ENCODE measurements around the gene ADARB1.

The ADARB1 gene

DNA sequence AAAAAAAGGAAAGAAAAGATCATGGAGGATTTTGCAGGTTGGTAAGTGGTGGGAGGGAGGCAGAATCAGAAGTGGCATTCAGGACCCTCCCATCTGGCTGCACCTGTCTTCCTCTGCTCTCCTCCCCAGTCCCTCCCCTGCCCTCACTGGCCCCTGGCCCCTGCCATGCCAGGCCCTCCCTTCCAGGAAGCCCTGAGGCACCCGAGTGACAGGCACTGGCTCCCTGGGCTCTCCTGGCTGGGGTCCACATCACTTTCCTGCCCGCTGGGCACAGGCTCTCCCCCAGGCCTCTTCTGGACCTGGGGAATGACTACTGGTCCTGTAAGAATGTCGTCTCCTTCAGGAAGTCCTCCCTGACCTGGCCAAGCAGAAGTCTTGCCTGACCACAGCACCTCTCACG lies 15.3 kb upstream of the ADARB1 start:
- Histone ChIP-seq H3K9me3 (ENCODE audit: control insufficient read depth, insufficient read depth, low read depth, low read length) (no peaks in the 10 kb centered on the region), H3K36me3 (ENCODE audit: control insufficient read depth in 2 of 2, insufficient read depth in 1 of 2, low read length in 2 of 2) (no peaks in the 10 kb centered on the region), H3K4me1 (ENCODE audit: control insufficient read depth, insufficient read depth, low read length) (no peaks in the 10 kb centered on the region), H3K27ac (ENCODE audit: extremely low read depth, low read depth, low read length) (no peak overlapping the region), H3K4me3 (ENCODE audit: low read depth, low read length) (no peak overlapping the region)
- POLR2A ChIA-PET = interaction anchor here (0.9 kb wide), 1 partner anchor 15 kb away, joined by 9 read pairs; no protein-coding TSS in a partner anchor
- CTCF ChIA-PET = no interaction called here
- TF ChIP-seq GLI2 (tag by site-specific recombination; IDR thresholded peaks at IDR 0.05; ENCODE audit: borderline replicate concordance, low read depth) (no peak), ZNF19 (tag by site-specific recombination; IDR thresholded peaks at IDR 0.05; ENCODE audit: low read depth) (no peak)

DNA sequence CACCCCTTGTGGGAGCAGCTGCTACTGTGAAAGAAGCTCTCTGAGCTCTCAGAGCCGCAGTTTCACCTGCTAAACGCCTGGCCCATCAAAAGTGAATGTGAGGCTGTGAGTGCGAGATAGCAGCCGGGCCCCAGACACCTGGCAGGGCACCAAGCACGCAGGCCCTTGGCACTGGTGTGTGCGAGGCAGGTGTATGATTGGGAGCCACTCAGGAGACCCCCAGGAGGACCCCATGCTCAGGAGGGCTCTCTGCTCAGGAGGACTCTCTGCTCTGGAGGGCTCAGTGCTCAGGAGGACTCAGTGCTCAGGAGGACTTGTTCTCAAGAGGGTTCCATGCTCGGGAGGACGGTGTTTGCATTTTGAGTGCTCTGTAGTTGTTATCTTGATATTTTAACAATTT lies 14.3 kb upstream of the ADARB1 start:
- Histone ChIP-seq H3K9me3 (ENCODE audit: control insufficient read depth, insufficient read depth, low read depth, low read length) (no peaks in the 10 kb centered on the region), H3K4me1 (ENCODE audit: control insufficient read depth, insufficient read depth, low read length) (no peaks in the 10 kb centered on the region), H3K4me3 (ENCODE audit: low read depth, low read length) (no peak overlapping the region), H3K36me3 (ENCODE audit: control insufficient read depth in 2 of 2, insufficient read depth in 1 of 2, low read length in 2 of 2) (no peaks in the 10 kb centered on the region), H3K27ac (ENCODE audit: extremely low read depth, low read depth, low read length) (no peak overlapping the region)
- CTCF ChIA-PET = interaction anchor here (0.6 to 0.9 kb wide), 2 partner anchors 81 to 575 kb away, joined by 3 read pairs; no protein-coding TSS in a partner anchor
- POLR2A ChIA-PET = no interaction called here
- no peak for TF ChIP-seq ZNF416 (tag by site-specific recombination; IDR thresholded peaks at IDR 0.05)
- no peak for TF ChIP-seq ZNF596 (tag by site-specific recombination; IDR thresholded peaks at IDR 0.05)
- no peak for TF ChIP-seq ZNF629 (tag by site-specific recombination; IDR thresholded peaks at IDR 0.05)
- TF ChIP-seq, protein P1, sequence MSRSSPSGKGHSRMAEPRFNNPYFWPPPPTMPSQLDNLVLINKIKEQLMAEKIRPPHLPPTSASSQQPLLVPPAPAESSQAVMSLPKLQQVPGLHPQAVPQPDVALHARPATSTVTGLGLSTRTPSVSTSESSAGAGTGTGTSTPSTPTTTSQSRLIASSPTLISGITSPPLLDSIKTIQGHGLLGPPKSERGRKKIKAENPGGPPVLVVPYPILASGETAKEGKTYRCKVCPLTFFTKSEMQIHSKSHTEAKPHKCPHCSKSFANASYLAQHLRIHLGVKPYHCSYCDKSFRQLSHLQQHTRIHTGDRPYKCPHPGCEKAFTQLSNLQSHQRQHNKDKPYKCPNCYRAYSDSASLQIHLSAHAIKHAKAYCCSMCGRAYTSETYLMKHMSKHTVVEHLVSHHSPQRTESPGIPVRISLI (tag by site-specific recombination; IDR thresholded peaks at IDR 0.05) = no peak

DNA sequence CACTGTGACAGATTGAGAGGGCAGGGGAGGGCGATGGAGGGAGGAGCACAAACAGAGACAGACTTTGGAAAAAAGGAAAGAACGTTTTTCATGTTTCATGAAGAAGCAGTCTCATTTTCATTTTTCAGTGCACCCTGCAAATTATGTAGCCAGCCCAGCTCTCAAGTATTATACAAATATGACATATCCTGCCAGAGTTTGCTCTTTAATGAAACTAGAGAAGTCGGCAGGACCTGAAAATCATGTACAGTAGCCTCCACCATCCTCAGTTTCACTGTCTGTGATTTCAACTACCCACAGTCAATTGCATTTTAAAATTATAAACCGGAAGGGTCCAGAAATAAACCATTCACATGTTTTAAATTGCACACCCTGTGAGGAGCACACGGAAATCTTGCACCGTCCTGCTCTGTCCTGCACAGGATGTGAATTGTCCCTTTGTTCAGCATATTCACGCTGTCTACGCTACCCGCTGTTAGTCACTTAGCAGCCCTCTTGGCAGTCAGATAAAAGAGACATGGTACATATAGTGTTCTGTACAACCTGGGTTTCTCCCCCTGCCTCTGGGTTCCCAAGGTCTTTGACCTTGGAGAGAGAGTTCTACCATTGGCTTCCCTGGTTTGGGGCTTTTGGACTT lies 13.6 kb upstream of the ADARB1 start:
- ChIA-PET CTCF (interaction anchor here (0.6 to 1.1 kb wide), 4 partner anchors 13 to 575 kb away, joined by 3 to 5 read pairs (median 4); no protein-coding TSS in a partner anchor), POLR2A (no interaction called here)
- Histone ChIP-seq H3K36me3 (ENCODE audit: control insufficient read depth in 2 of 2, insufficient read depth in 1 of 2, low read length in 2 of 2) (no peaks in the 10 kb centered on the region), H3K9me3 (ENCODE audit: control insufficient read depth, insufficient read depth, low read depth, low read length) (no peaks in the 10 kb centered on the region), H3K27ac (ENCODE audit: extremely low read depth, low read depth, low read length) (no peak overlapping the region), H3K4me3 (ENCODE audit: low read depth, low read length) (no peak overlapping the region), H3K4me1 (ENCODE audit: control insufficient read depth, insufficient read depth, low read length) (no peaks in the 10 kb centered on the region)
- TF ChIP-seq ZNF175 (tag by site-specific recombination; IDR thresholded peaks at IDR 0.05) (no peak), ZNF341 (tag by site-specific recombination; IDR thresholded peaks at IDR 0.05; ENCODE audit: low read depth) (no peak), ZBTB21 (tag by site-specific recombination; IDR thresholded peaks at IDR 0.05) (no peak), ZNF555 (tag by site-specific recombination; conservative IDR thresholded peaks at IDR 0.05) (no peak), ZNF23 (tag by site-specific recombination; IDR thresholded peaks at IDR 0.05; ENCODE audit: borderline replicate concordance) (no peak), ZNF221 (tag by site-specific recombination; IDR thresholded peaks at IDR 0.05; ENCODE audit: borderline replicate concordance) (no peak), SP3 (tag by site-specific recombination; IDR thresholded peaks at IDR 0.05) (no peak)
- TF ChIP-seq, protein P2, sequence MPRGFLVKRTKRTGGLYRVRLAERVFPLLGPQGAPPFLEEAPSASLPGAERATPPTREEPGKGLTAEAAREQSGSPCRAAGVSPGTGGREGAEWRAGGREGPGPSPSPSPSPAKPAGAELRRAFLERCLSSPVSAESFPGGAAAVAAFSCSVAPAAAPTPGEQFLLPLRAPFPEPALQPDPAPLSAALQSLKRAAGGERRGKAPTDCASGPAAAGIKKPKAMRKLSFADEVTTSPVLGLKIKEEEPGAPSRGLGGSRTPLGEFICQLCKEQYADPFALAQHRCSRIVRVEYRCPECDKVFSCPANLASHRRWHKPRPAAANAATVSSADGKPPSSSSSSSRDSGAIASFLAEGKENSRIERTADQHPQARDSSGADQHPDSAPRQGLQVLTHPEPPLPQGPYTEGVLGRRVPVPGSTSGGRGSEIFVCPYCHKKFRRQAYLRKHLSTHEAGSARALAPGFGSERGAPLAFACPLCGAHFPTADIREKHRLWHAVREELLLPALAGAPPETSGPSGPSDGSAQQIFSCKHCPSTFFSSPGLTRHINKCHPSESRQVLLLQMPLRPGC (tag by site-specific recombination; IDR thresholded peaks at IDR 0.05) = no peak

DNA sequence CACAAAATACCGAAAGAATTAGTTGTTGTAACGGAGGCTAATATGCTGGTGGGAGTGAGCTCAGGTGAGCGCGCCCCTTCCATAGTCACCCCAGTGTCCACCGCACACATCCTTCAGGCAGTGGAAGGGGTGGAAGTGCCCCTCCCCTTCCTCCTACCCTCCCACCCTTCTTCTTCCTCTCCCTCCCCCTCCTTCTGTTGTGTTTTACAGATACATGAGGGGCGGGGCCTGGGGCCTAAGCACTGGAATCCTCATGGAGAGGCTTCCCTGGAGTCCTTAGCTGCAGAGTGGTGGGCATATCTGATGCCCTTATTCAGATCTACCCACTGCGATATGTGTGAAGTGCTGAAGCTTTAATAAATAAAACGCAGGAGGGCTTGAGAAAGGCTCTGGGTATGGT lies 10.3 kb upstream of the ADARB1 start:
- CTCF ChIA-PET = interaction anchor here (0.6 to 2.8 kb wide), 4 partner anchors 15 to 76 kb away, joined by 3 to 11 read pairs (median 4); no protein-coding TSS in a partner anchor
- Histone ChIP-seq H3K4me1 (ENCODE audit: control insufficient read depth, insufficient read depth, low read length) (no peaks in the 10 kb centered on the region), H3K4me3 (ENCODE audit: low read depth, low read length) (no peak overlapping the region), H3K9me3 (ENCODE audit: control insufficient read depth, insufficient read depth, low read depth, low read length) (no peaks in the 10 kb centered on the region), H3K36me3 (ENCODE audit: control insufficient read depth in 2 of 2, insufficient read depth in 1 of 2, low read length in 2 of 2) (no peaks in the 10 kb centered on the region), H3K27ac (ENCODE audit: extremely low read depth, low read depth, low read length) (no peak overlapping the region)
- POLR2A ChIA-PET = interaction anchor here (1.1 kb wide), 1 partner anchor 10 kb away, joined by 8 read pairs; the partner anchor contains the start of gene ADARB1
- TF ChIP-seq, protein P3, sequence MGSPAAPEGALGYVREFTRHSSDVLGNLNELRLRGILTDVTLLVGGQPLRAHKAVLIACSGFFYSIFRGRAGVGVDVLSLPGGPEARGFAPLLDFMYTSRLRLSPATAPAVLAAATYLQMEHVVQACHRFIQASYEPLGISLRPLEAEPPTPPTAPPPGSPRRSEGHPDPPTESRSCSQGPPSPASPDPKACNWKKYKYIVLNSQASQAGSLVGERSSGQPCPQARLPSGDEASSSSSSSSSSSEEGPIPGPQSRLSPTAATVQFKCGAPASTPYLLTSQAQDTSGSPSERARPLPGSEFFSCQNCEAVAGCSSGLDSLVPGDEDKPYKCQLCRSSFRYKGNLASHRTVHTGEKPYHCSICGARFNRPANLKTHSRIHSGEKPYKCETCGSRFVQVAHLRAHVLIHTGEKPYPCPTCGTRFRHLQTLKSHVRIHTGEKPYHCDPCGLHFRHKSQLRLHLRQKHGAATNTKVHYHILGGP (tag by site-specific recombination; IDR thresholded peaks at IDR 0.05) = no peak
- TF ChIP-seq, protein P4, sequence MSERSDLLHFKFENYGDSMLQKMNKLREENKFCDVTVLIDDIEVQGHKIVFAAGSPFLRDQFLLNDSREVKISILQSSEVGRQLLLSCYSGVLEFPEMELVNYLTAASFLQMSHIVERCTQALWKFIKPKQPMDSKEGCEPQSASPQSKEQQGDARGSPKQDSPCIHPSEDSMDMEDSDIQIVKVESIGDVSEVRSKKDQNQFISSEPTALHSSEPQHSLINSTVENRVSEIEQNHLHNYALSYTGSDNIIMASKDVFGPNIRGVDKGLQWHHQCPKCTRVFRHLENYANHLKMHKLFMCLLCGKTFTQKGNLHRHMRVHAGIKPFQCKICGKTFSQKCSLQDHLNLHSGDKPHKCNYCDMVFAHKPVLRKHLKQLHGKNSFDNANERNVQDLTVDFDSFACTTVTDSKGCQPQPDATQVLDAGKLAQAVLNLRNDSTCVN (tag by site-specific recombination; optimal IDR thresholded peaks at IDR 0.05) = no peak
- TF ChIP-seq HOXA7 (CRISPR knock-in tag; IDR thresholded peaks at IDR 0.05; ENCODE audit: borderline replicate concordance) = no peak
- TF ChIP-seq ZBTB1 (tag by site-specific recombination; IDR thresholded peaks at IDR 0.05) = no peak
- no peak for TF ChIP-seq ZNF621 (tag by site-specific recombination; IDR thresholded peaks at IDR 0.05)
- TF ChIP-seq ZNF157 (tag by site-specific recombination; IDR thresholded peaks at IDR 0.05) = no peak
- no peak for TF ChIP-seq ZBTB8A (tag by site-specific recombination; IDR thresholded peaks at IDR 0.05)
- TF ChIP-seq ZNF843 (tag by site-specific recombination; IDR thresholded peaks at IDR 0.05) = no peak
- no peak for TF ChIP-seq ZNF2 (tag by site-specific recombination; IDR thresholded peaks at IDR 0.05)
- no peak for TF ChIP-seq ZNF677 (tag by site-specific recombination; IDR thresholded peaks at IDR 0.05)
